Mammary epithelial cell (primary cell): ENCODE results near the gene FBXO31.

Experiments
- CTCF ChIP-seq, 2 donors: IDR thresholded peaks in 1 of 2; conservative IDR thresholded peaks in 1 of 2; 2 replicates each; pipeline ENCODE4 v1.5.1; 2011 to 2012; ENCODE audit warnings: inconsistent platforms in 2 of 2, low read length in 2 of 2, mild to moderate bottlenecking in 2 of 2, control low read depth in 1 of 2, low read depth in 1 of 2; ENCODE audit not compliant: insufficient read depth in 1 of 2; ENCODE audit errors: extremely low read depth in 1 of 2
- EZH2 ChIP-seq: IDR thresholded peaks from 2 replicates; pipeline ENCODE4 v1.6.1; 2012; ENCODE audit warnings: low read length, inconsistent platforms, borderline replicate concordance

- TF ChIP-seq CTCF (conservative IDR thresholded peaks at IDR 0.05 in 1 of 2, IDR thresholded peaks at IDR 0.05 in 1 of 2; ENCODE audit: extremely low read depth in 1 of 2, insufficient read depth in 1 of 2, low read depth in 1 of 2, low read length in 2 of 2) (no peak), EZH2 (no peak)
Measured at GRCh38 chr16:87317750-87318644, 65.6 kb downstream of the FBXO31 start.
